ENCODE results near the gene TSC22D1. TPM values are rescaled to one million over a fixed set of nuclear protein-coding genes. Genes with fewer than 3 reads are reported as not detected.

The TSC22D1 gene
- total RNA-seq, 3 donors from 2014 or later, result 249 to 299 (median 260) TPM

- no peak overlapping the region for H3K4me3 ChIP-seq
- TF ChIP-seq, protein P1, sequence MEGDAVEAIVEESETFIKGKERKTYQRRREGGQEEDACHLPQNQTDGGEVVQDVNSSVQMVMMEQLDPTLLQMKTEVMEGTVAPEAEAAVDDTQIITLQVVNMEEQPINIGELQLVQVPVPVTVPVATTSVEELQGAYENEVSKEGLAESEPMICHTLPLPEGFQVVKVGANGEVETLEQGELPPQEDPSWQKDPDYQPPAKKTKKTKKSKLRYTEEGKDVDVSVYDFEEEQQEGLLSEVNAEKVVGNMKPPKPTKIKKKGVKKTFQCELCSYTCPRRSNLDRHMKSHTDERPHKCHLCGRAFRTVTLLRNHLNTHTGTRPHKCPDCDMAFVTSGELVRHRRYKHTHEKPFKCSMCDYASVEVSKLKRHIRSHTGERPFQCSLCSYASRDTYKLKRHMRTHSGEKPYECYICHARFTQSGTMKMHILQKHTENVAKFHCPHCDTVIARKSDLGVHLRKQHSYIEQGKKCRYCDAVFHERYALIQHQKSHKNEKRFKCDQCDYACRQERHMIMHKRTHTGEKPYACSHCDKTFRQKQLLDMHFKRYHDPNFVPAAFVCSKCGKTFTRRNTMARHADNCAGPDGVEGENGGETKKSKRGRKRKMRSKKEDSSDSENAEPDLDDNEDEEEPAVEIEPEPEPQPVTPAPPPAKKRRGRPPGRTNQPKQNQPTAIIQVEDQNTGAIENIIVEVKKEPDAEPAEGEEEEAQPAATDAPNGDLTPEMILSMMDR (IDR thresholded peaks at IDR 0.05), result no peak
- intact Hi-C loops (cut with DNase I, micrococcal nuclease), result no loop called here
- ATAC-seq, result peak; percentile 80
- DNase-seq, result peak; percentile 63 to 73 (median 67)
- H3K36me3 ChIP-seq (ENCODE audit: low read depth), result no peaks in the 10 kb centered on the region
- peaks cover 6% of the 10 kb centered on the region for H3K4me1 ChIP-seq (ENCODE audit: low read depth)
- no peaks in the 10 kb centered on the region for H3K9me3 ChIP-seq
These were observed 193.4 kb downstream of the TSC22D1 start for GRCh38 chr13:44382635-44383145.

Other genes starting within 250 kb of the TSC22D1 start
- gene SERP2, start 202.5 kb downstream of the TSC22D1 start, total RNA-seq, result 1 to 10 TPM; 3.3 to 6.0 (median 5.8) TPM

Measured in mucosa of descending colon (tissue), 3 donors.